Activated naive CD4-positive, alpha-beta T cell treated with anti-CD3 and anti-CD28 coated beads, Interleukin-2, amount 50 U/mL, for 72 hours (primary cell): ENCODE data around the gene CXorf49B. TPM values are rescaled to one million over a fixed set of nuclear protein-coding genes. Genes with fewer than 3 reads are reported as not detected.
"Not testable (repeated sequence)": the region's sequence is repeated elsewhere in the genome, so short reads cannot be mapped to it uniquely, and the experiment has no call there.

Source experiments
- ATAC-seq, 2 donors: fragments of 150-1000 bp; cut with Tn5 transposase; 2 replicates each; pipeline ENCODE4 v1.10.0; 2021; ENCODE audit warnings: mild to moderate bottlenecking in 2 of 2, moderate library complexity in 2 of 2
- DNase-seq, 2 donors: peaks; one replicate each; pipeline ENCODE4 v3.0.0; 2021 to 2022; ENCODE audit warnings: low spot score in 2 of 2
- H3K27ac Mint-ChIP-seq, 2 donors: one replicate each; pipeline ENCODE4 v1.8.0; 2022; ENCODE audit warnings: mild to moderate bottlenecking in 2 of 2, mixed read lengths in 2 of 2
- H3K36me3 Mint-ChIP-seq, 2 donors: one replicate each; pipeline ENCODE4 v1.8.0; 2022; ENCODE audit warnings: mixed read lengths in 2 of 2
- H3K9me3 Mint-ChIP-seq, 2 donors: one replicate each; pipeline ENCODE4 v1.8.0; 2022; ENCODE audit warnings: mixed read lengths in 2 of 2
- total RNA-seq, 2 donors: library from RNA; stranded (reverse); gene quantifications; one replicate each; pipeline ENCODE4 v1.2.3, GENCODE V29; 2022

CXorf49B gene
- not detected for total RNA-seq

DNA sequence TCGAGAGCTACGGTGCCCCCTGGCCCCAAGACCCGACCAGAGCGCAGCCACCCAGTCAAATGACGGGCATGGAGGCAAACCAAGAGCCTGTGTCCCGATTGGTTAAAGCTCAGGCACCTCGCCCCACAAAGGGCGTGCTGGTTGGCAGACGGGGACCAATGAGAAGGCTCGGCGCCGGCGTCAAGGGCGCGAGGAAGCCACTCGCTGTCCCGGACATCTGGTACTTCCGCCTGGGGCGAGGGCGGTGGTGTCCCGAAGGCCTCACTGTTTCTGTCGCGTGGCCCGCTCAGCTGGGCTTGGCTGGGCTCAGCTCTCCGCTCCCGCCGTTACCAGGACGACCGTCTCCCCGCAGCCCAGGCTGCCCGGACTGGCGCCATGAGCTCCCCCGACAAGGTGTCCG, at the start of gene CXorf49B:
Gene CXorf49B (plus strand): TSS at position 301 of the 400 bp plus-strand sequence. CDS start 75 bp downstream, at position 376.
- not testable (repeated sequence) for H3K36me3 Mint-ChIP-seq, ATAC-seq, H3K9me3 Mint-ChIP-seq, DNase-seq, H3K27ac Mint-ChIP-seq

- H3K9me3 Mint-ChIP-seq, ATAC-seq, DNase-seq, H3K36me3 Mint-ChIP-seq, H3K27ac Mint-ChIP-seq: not testable (repeated sequence)
Measured at GRCh38 chrX:71714064-71714463, 49.1 kb upstream of the CXorf49B start.

DNA sequence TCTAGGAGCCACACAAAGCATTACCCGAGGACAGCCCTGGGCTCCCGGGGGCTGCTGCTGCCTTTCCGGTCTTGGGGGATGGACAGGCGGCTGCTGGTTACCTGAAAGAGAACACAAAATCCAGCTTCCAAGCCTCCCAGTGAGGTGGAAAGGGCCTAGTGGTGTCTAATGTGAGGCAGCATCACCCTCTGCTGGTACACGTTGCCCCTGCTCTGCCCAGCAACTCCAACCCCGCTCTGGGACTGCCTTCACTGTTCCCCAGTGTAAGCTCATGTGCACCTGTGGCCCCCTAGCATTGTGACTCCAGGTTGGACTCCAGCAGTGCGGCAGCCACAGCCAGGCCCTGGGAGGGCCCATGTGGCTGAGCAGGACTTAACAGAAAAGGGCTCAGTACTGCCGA, 47.6 kb upstream of the CXorf49B start:
- H3K36me3 Mint-ChIP-seq, ATAC-seq, DNase-seq, H3K27ac Mint-ChIP-seq, H3K9me3 Mint-ChIP-seq: not testable (repeated sequence)

DNA sequence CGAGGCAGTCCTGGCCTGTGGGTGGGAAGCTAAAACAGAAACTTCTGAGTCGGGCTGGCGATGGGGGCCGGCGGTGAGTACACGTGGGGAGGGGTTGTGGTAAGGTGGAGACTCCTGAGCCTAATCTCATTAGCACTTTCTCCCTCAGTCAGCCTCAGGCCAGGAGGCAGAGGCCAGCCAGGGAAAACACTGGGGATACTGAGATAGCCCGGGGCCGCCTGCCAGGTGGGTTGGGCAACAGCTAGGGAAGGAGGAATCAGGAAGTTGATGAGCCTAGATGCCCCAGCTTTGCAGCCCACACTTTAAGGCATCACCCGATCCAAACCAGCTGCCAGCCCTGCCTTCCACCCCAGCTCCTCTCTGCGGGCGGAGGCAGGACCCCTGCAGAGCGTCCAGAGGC, 46.8 kb upstream of the CXorf49B start:
- H3K36me3 Mint-ChIP-seq, H3K9me3 Mint-ChIP-seq, H3K27ac Mint-ChIP-seq, ATAC-seq, DNase-seq: not testable (repeated sequence)

DNA sequence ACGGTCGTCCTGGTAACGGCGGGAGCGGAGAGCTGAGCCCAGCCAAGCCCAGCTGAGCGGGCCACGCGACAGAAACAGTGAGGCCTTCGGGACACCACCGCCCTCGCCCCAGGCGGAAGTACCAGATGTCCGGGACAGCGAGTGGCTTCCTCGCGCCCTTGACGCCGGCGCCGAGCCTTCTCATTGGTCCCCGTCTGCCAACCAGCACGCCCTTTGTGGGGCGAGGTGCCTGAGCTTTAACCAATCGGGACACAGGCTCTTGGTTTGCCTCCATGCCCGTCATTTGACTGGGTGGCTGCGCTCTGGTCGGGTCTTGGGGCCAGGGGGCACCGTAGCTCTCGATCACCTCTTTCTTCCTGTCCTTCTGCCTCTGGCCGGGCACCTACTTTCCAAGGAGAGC, 45.0 kb upstream of the CXorf49B start, which contains the start of gene CXorf49:
Gene CXorf49 (minus strand): TSS at position 101 of the 400 bp plus-strand sequence. CDS start 134 bp downstream, outside the sequence.
- not testable (repeated sequence) for DNase-seq, H3K9me3 Mint-ChIP-seq, ATAC-seq, H3K27ac Mint-ChIP-seq, H3K36me3 Mint-ChIP-seq

GRCh38 chrX:71719195-71719594, 44.0 kb upstream of the CXorf49B start:
- DNase-seq, H3K27ac Mint-ChIP-seq, ATAC-seq, H3K36me3 Mint-ChIP-seq, H3K9me3 Mint-ChIP-seq: not testable (repeated sequence)

DNA sequence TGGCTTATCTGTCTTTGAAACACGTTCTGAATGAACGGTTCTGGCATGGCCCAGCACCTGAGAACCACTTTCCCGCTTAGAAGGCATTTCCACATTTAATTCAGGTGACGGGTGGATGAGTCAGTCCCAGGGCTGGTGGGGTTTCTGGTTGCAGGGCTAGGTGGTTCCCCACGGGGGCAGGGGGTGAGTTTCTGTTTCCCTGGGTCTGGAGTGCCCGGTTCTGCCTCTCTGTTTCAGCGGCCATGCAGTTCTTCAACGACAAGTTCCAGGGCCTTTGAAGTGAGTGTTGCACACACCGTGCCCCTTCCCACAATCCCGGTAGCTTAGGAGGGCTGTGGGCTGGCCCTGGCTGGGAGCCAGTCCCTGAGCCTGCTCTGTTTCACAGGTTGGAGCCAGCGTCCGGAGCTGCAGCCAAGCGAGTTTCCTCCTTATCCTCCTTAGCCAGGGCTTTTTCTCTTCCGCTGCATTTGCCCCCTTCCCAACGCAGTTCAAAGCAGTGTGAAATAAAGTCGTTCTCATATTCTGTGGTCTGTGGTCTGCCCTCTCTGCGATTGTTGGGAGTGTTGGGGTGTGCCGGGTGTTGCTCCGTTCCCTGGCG, 42.8 kb upstream of the CXorf49B start:
- H3K36me3 Mint-ChIP-seq, H3K27ac Mint-ChIP-seq, DNase-seq, H3K9me3 Mint-ChIP-seq: not testable (repeated sequence)
- peak; percentile 24 to 68 for ATAC-seq

- ATAC-seq = peak in 1 of 2 donors; percentile 66
- not testable (repeated sequence) for DNase-seq, H3K9me3 Mint-ChIP-seq
Measured at GRCh38 chrX:71760688-71761281, 2.4 kb upstream of the CXorf49B start.

GRCh38 chrX:71764832-71765231, 1.7 kb downstream of the CXorf49B start:
- not testable (repeated sequence) for DNase-seq, ATAC-seq, H3K9me3 Mint-ChIP-seq, H3K27ac Mint-ChIP-seq, H3K36me3 Mint-ChIP-seq

More at GRCh38 chrX:71760688-71761281, 2.4 kb upstream of the CXorf49B start:
- H3K36me3 Mint-ChIP-seq, H3K27ac Mint-ChIP-seq: not testable (repeated sequence)

DNA sequence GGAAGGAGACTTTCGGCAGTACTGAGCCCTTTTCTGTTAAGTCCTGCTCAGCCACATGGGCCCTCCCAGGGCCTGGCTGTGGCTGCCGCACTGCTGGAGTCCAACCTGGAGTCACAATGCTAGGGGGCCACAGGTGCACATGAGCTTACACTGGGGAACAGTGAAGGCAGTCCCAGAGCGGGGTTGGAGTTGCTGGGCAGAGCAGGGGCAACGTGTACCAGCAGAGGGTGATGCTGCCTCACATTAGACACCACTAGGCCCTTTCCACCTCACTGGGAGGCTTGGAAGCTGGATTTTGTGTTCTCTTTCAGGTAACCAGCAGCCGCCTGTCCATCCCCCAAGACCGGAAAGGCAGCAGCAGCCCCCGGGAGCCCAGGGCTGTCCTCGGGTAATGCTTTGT, 2.5 kb downstream of the CXorf49B start:
- not testable (repeated sequence) for H3K9me3 Mint-ChIP-seq, DNase-seq, H3K36me3 Mint-ChIP-seq, H3K27ac Mint-ChIP-seq, ATAC-seq

DNA sequence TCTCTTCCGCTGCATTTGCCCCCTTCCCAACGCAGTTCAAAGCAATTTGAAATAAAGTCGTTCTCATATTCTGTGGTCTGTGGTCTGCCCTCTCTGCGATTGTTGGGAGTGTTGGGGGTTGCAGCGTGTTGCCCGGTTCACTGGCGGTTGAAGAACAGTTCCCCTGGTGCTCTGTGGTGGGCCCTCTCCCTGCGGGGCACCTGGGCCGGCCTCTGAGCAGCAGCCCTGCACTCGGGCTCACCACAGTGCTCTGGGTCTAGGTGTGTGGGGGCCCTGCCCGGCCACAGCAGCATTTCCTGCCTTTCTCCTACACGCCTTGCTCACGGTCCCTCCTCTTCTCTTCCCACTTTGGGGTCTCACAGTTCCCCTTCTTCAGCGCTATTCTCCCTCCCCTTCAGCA, 4.0 kb downstream of the CXorf49B start:
- peak in 1 of 2 donors; percentile 31 for ATAC-seq
- H3K36me3 Mint-ChIP-seq, DNase-seq, H3K9me3 Mint-ChIP-seq, H3K27ac Mint-ChIP-seq: not testable (repeated sequence)

GRCh38 chrX:71778322-71778721, 15.2 kb downstream of the CXorf49B start:
- not testable (repeated sequence) for H3K9me3 Mint-ChIP-seq, H3K36me3 Mint-ChIP-seq, H3K27ac Mint-ChIP-seq, DNase-seq
- peak; percentile 36 to 54 for ATAC-seq

- H3K27ac Mint-ChIP-seq, DNase-seq, H3K36me3 Mint-ChIP-seq, H3K9me3 Mint-ChIP-seq: not testable (repeated sequence)
- peak in 1 of 2 donors; percentile 38 for ATAC-seq
Measured at GRCh38 chrX:71782225-71782949, 19.2 kb downstream of the CXorf49B start.

GRCh38 chrX:71782950-71783299, 19.8 kb downstream of the CXorf49B start:
- peak in 1 of 2 donors; percentile 28 for ATAC-seq
- H3K27ac Mint-ChIP-seq, DNase-seq, H3K9me3 Mint-ChIP-seq, H3K36me3 Mint-ChIP-seq: not testable (repeated sequence)

- ATAC-seq = peak; percentile 34 to 73
- H3K27ac Mint-ChIP-seq = not testable (repeated sequence)
Measured at GRCh38 chrX:71783569-71784347, 20.6 kb downstream of the CXorf49B start.

GRCh38 chrX:71784348-71784983, 21.3 kb downstream of the CXorf49B start:
- not testable (repeated sequence) for H3K27ac Mint-ChIP-seq, H3K36me3 Mint-ChIP-seq, H3K9me3 Mint-ChIP-seq, DNase-seq
- peak; percentile 68 to 71 for ATAC-seq

More at GRCh38 chrX:71783569-71784347, 20.6 kb downstream of the CXorf49B start:
- H3K36me3 Mint-ChIP-seq, H3K9me3 Mint-ChIP-seq, DNase-seq: not testable (repeated sequence)
